Lower lobe of right lung (tissue), 2 donors: ENCODE measurements around the gene PRRX2. TPM values are rescaled to one million over a fixed set of nuclear protein-coding genes. Genes with fewer than 3 reads are reported as not detected.

Experiments
- ATAC-seq, 2 donors: fragments of 200-7000 bp; cut with Tn5 transposase; one replicate each; pipeline ENCODE4 v1.9.1; 2020 to 2022; ENCODE audit warnings: mild to moderate bottlenecking in 2 of 2, moderate library complexity in 2 of 2
- DNase-seq: peaks from one replicate; pipeline ENCODE4 v3.0.0-alpha.2; 2020
- H3K27ac ChIP-seq: fragments of 200-600 bp; one replicate; pipeline ENCODE4 v1.8.0; 2022
- H3K27me3 ChIP-seq: fragments of 200-600 bp; one replicate; pipeline ENCODE4 v1.8.0; 2022; ENCODE audit warnings: low read depth
- H3K36me3 ChIP-seq: fragments of 200-600 bp; one replicate; pipeline ENCODE4 v1.8.0; 2022; ENCODE audit warnings: mild to moderate bottlenecking
- H3K4me1 ChIP-seq: fragments of 200-600 bp; one replicate; pipeline ENCODE4 v1.8.0; 2022
- H3K4me3 ChIP-seq: fragments of 200-600 bp; one replicate; pipeline ENCODE4 v1.8.0; 2022; ENCODE audit warnings: mild to moderate bottlenecking
- H3K9me3 ChIP-seq: fragments of 200-600 bp; one replicate; pipeline ENCODE4 v1.8.0; 2022
- CTCF ChIP-seq: fragments of 200-600 bp; IDR thresholded peaks from one replicate; pipeline ENCODE4 v1.8.0; 2022; ENCODE audit warnings: antibody characterized with exemption, mild to moderate bottlenecking
- intact Hi-C: fragments of 100-400 bp; cut with DNase I; formaldehyde crosslinking; loops from one replicate; pipeline ENCODE4 v1.11.0; 2022
- total RNA-seq: library from RNA; stranded (reverse); fragmentation: NEBNext Ultra II Directional; extraction: Animal tissue kit (Norgen Biotek cat#: 25700); gene quantifications from one replicate; pipeline ENCODE4 v1.2.1, GENCODE V29; 2021
- donor health status: DM: no; HTN: yes; CAD: no; lungs with severe emphysema.

PRRX2 gene
- total RNA-seq, 1 donor from 2014 or later: 2.5 TPM

GRCh38 chr9:129698254-129698757 lies 32.9 kb downstream of the PRRX2 start:
- no peaks in the 10 kb centered on the region for H3K9me3 ChIP-seq
- intact Hi-C loops: no loop called here
- DNase-seq (no peak), ATAC-seq (no peak)
- H3K4me3 ChIP-seq: no peak overlapping the region
- no peak for TF ChIP-seq CTCF
- H3K27me3 ChIP-seq: peaks cover 30% of the 10 kb centered on the region
- no peaks in the 10 kb centered on the region for H3K36me3 ChIP-seq
- peaks cover 30% of the 10 kb centered on the region for H3K4me1 ChIP-seq
- H3K27ac ChIP-seq: peak overlapping the region; percentile 65

- Histone ChIP-seq H3K27ac (no peak overlapping the region), H3K4me3 (no peak overlapping the region), H3K4me1 (peaks cover 37% of the 10 kb centered on the region), H3K36me3 (no peaks in the 10 kb centered on the region), H3K9me3 (no peaks in the 10 kb centered on the region), H3K27me3 (peaks cover 29% of the 10 kb centered on the region)
- intact Hi-C loops: no loop called here
- DNase-seq: no peak
- TF ChIP-seq CTCF: no peak
- no peak for ATAC-seq
These were observed 35.6 kb downstream of the PRRX2 start for GRCh38 chr9:129701054-129701453.

GRCh38 chr9:129701549-129701948 lies 36.1 kb downstream of the PRRX2 start:
- Histone ChIP-seq H3K36me3 (no peaks in the 10 kb centered on the region), H3K4me3 (no peak overlapping the region), H3K27ac (no peak overlapping the region), H3K4me1 (peaks cover 37% of the 10 kb centered on the region), H3K9me3 (no peaks in the 10 kb centered on the region), H3K27me3 (peaks cover 24% of the 10 kb centered on the region)
- ATAC-seq (no peak), DNase-seq (no peak)
- intact Hi-C loops: no loop called here
- no peak for TF ChIP-seq CTCF

- no peaks in the 10 kb centered on the region for H3K9me3 ChIP-seq
- no peaks in the 10 kb centered on the region for H3K36me3 ChIP-seq
- TF ChIP-seq CTCF: no peak
- intact Hi-C loops: no loop called here
- H3K27me3 ChIP-seq: peaks cover 12% of the 10 kb centered on the region
- peak overlapping the region; percentile 56 for H3K27ac ChIP-seq
- ATAC-seq (peak; percentile 82 to 84), DNase-seq (peak; percentile 74)
- H3K4me3 ChIP-seq: no peak overlapping the region
- H3K4me1 ChIP-seq: peaks cover 26% of the 10 kb centered on the region
These were observed 37.4 kb downstream of the PRRX2 start for GRCh38 chr9:129702589-129703520.

GRCh38 chr9:129703667-129704355 lies 38.4 kb downstream of the PRRX2 start:
- H3K4me1 ChIP-seq: peaks cover 17% of the 10 kb centered on the region
- H3K27me3 ChIP-seq: peaks cover 2% of the 10 kb centered on the region
- H3K27ac ChIP-seq: peak overlapping the region; percentile 56
- ATAC-seq (peak; percentile 43 to 44), DNase-seq (no peak)
- no peaks in the 10 kb centered on the region for H3K36me3 ChIP-seq
- intact Hi-C loops: no loop called here
- H3K9me3 ChIP-seq: no peaks in the 10 kb centered on the region
- TF ChIP-seq CTCF: no peak
- H3K4me3 ChIP-seq: no peak overlapping the region
